ENCODE data around the gene DIO3.

Gene DIO3

DNA sequence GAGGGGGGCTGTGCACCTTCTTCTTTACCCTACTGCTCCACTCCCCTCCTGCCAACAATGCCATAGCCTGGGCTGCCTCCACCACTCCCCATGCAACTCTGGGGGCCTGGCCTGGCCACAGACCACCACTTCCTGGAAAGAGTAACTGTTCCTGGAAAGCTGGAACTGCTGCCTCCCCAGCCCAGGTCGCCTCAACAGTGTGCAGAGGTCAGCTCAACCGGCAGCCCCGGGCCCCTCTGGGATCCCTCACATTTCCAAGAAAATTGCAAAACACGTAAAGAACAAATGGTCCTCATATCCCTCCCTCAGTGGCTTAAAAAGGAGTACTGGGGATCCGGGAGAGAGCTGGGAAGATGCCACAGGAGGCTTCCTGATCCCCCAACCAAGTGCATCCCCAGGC lies 22.4 kb upstream of the DIO3 start:
- Histone ChIP-seq H2AK5ac (ENCODE audit: low read length) (no peak overlapping the region), H3K27ac (ENCODE audit: low read depth, low read length) (no peak overlapping the region), H3K4me3 (ENCODE audit: low read length) (no peak overlapping the region), H3K23ac (ENCODE audit: low read length) (no peak overlapping the region), H3K79me2 (ENCODE audit: control insufficient read depth, insufficient read depth, low read length) (no peaks in the 10 kb centered on the region), H3K9ac (ENCODE audit: low read length) (no peak overlapping the region), H2BK5ac (ENCODE audit: low read length) (no peak overlapping the region), H3K56ac (ENCODE audit: low read length) (no peak overlapping the region), H2BK15ac (replicated peaks; ENCODE audit: low read depth) (no peak overlapping the region), H3K27me3 (ENCODE audit: insufficient read depth, low read length, poor library complexity) (no peaks in the 10 kb centered on the region), H4K5ac (ENCODE audit: low read length) (no peak overlapping the region), H3K79me1 (ENCODE audit: low read length) (no peaks in the 10 kb centered on the region), H3K4me2 (ENCODE audit: low read length) (no peak overlapping the region), H4K8ac (ENCODE audit: low read depth, low read length) (no peak overlapping the region), H3K4me1 (ENCODE audit: control insufficient read depth, low read depth, low read length) (no peaks in the 10 kb centered on the region), H2BK120ac (ENCODE audit: low read depth, low read length) (no peak overlapping the region), H3K18ac (ENCODE audit: low read length) (no peak overlapping the region), H3K4ac (ENCODE audit: low read depth, low read length) (no peak overlapping the region), H3K36me3 (ENCODE audit: control insufficient read depth, insufficient read depth, low read length) (no peaks in the 10 kb centered on the region)
- DNase-seq, result no peak
- no CpG with 5 or more reads among the region's 5 CpGs for WGBS (ENCODE audit: extremely low coverage, insufficient coverage, low lambda C conversion rate)

DNA sequence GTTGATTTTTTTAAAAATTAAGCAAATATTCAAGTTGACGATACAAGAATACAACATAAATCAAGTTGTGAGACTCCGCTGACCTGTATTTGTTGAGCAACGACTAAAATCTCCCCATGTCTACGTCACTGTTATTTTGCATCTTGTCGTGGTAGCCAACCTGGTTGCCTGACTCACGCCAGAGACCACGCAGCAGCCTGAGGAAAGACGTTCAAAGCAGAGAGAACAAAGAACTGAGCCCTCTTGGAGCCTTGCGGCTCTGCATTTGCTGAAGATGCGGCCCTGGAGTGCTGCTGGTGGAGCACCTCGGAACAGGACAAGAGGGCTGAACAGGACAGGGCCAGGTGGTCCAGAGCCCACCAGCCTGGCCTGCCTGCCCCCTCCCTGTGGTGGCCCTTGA lies 21.4 kb upstream of the DIO3 start:
- Histone ChIP-seq H3K79me2 (ENCODE audit: control insufficient read depth, insufficient read depth, low read length) (no peaks in the 10 kb centered on the region), H3K23ac (ENCODE audit: low read length) (peak overlapping the region; percentile 15), H3K4me3 (ENCODE audit: low read length) (no peak overlapping the region), H3K4me1 (ENCODE audit: control insufficient read depth, low read depth, low read length) (no peaks in the 10 kb centered on the region), H2BK5ac (ENCODE audit: low read length) (no peak overlapping the region), H3K9ac (ENCODE audit: low read length) (no peak overlapping the region), H3K4me2 (ENCODE audit: low read length) (no peak overlapping the region), H3K56ac (ENCODE audit: low read length) (no peak overlapping the region), H3K4ac (ENCODE audit: low read depth, low read length) (no peak overlapping the region), H2BK15ac (replicated peaks; ENCODE audit: low read depth) (no peak overlapping the region), H3K18ac (ENCODE audit: low read length) (no peak overlapping the region), H4K5ac (ENCODE audit: low read length) (no peak overlapping the region), H4K8ac (ENCODE audit: low read depth, low read length) (no peak overlapping the region), H3K27me3 (ENCODE audit: insufficient read depth, low read length, poor library complexity) (no peaks in the 10 kb centered on the region), H2AK5ac (ENCODE audit: low read length) (no peak overlapping the region), H2BK120ac (ENCODE audit: low read depth, low read length) (no peak overlapping the region), H3K36me3 (ENCODE audit: control insufficient read depth, insufficient read depth, low read length) (no peaks in the 10 kb centered on the region), H3K27ac (ENCODE audit: low read depth, low read length) (no peak overlapping the region), H3K79me1 (ENCODE audit: low read length) (no peaks in the 10 kb centered on the region)
- no peak for DNase-seq
- WGBS (ENCODE audit: extremely low coverage, insufficient coverage, low lambda C conversion rate), result no CpG with 5 or more reads among the region's 11 CpGs

DNA sequence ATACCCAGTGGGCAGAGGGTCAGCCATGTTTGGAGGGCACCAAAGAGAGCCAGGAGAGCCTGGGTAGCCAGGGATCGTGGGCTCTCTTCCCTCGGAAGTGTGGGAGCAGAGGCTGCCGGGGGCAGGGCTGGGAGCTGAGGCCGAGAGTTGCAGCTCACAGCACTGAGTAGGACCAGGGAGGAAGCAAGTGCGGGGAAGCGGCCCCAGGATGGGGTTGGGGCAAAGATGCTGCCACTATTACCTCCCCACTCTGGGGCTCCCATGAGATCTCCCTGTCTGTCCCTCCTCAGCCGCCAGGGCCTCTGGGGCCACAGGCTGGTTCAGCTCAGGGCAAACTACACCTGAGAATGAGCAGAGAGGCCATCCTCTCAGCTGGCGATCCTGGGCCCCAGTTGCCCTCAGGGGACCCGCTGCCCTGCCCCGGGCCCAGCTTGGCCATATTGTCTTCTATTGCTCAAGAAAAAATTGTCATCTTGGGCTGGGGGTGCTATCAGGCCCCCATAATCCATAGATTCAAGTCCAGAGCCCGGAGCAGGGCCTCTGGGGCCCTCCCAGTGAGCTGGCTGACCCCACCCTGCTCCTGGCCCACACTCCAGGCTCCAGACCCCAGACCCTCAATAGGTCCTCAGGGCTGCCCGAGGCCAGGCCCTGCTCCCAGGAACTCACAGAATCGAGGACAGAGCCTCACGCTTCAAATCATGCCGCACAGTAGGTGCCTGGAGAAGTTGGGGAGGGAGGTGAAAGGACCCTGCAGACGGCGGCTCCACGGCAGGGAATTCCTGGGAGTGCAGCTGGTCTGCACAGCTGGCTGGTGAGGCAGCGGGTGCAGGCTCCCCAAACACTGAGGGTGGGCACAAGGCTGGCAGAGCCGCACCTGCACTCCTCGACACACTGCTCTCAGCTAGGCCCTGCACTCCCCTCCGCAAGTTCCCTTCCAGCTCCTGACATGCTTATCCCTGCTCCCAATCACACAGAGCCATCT lies 20.5 kb upstream of the DIO3 start:
- Histone ChIP-seq H3K27ac (ENCODE audit: low read depth, low read length) (no peak overlapping the region), H3K18ac (ENCODE audit: low read length) (no peak overlapping the region), H3K23ac (ENCODE audit: low read length) (no peak overlapping the region), H3K4me3 (ENCODE audit: low read length) (no peak overlapping the region), H3K79me1 (ENCODE audit: low read length) (no peaks in the 10 kb centered on the region), H3K4ac (ENCODE audit: low read depth, low read length) (no peak overlapping the region), H3K9ac (ENCODE audit: low read length) (no peak overlapping the region), H2BK5ac (ENCODE audit: low read length) (no peak overlapping the region), H3K56ac (ENCODE audit: low read length) (no peak overlapping the region), H3K79me2 (ENCODE audit: control insufficient read depth, insufficient read depth, low read length) (no peaks in the 10 kb centered on the region), H2AK5ac (ENCODE audit: low read length) (no peak overlapping the region), H4K5ac (ENCODE audit: low read length) (no peak overlapping the region), H3K4me1 (ENCODE audit: control insufficient read depth, low read depth, low read length) (no peaks in the 10 kb centered on the region), H4K8ac (ENCODE audit: low read depth, low read length) (no peak overlapping the region), H3K27me3 (ENCODE audit: insufficient read depth, low read length, poor library complexity) (no peaks in the 10 kb centered on the region), H3K4me2 (ENCODE audit: low read length) (no peak overlapping the region), H2BK15ac (replicated peaks; ENCODE audit: low read depth) (no peak overlapping the region), H2BK120ac (ENCODE audit: low read depth, low read length) (no peak overlapping the region), H3K36me3 (ENCODE audit: control insufficient read depth, insufficient read depth, low read length) (no peaks in the 10 kb centered on the region)
- no CpG with 5 or more reads among the region's 22 CpGs for WGBS (ENCODE audit: extremely low coverage, insufficient coverage, low lambda C conversion rate)
- no peak for DNase-seq

DNA sequence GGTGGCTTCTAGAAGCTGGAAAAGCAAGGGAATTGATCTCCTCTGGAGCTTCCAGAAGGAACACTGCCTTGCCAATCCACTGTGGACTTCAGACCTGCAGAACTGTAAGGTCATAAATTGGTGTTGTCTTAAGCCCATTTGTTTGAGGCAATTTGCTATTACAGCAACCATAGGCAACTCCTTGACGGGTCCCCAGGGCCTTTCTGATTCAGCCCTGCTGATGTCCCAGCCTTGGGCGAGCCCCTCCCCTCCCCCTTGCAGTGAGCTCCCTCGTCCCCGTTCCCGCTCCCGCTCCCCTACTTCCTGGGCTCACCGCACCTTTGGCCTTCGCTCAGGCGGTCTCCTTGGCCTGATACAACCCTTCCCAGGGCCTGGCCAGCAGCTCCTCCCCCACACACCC lies 18.9 kb upstream of the DIO3 start:
- H3K4ac ChIP-seq (ENCODE audit: low read depth, low read length), result no peak overlapping the region
- H3K9ac ChIP-seq (ENCODE audit: low read length), result no peak overlapping the region
- no peaks in the 10 kb centered on the region for H3K79me2 ChIP-seq (ENCODE audit: control insufficient read depth, insufficient read depth, low read length)
- H3K36me3 ChIP-seq (ENCODE audit: control insufficient read depth, insufficient read depth, low read length), result no peaks in the 10 kb centered on the region
- DNase-seq, result no peak
- H4K8ac ChIP-seq (ENCODE audit: low read depth, low read length), result no peak overlapping the region
- H3K27me3 ChIP-seq (ENCODE audit: insufficient read depth, low read length, poor library complexity), result no peaks in the 10 kb centered on the region
- no peak overlapping the region for H2BK15ac ChIP-seq (replicated peaks; ENCODE audit: low read depth)
- no peak overlapping the region for H3K27ac ChIP-seq (ENCODE audit: low read depth, low read length)
- H4K5ac ChIP-seq (ENCODE audit: low read length), result no peak overlapping the region
- no peak overlapping the region for H3K4me2 ChIP-seq (ENCODE audit: low read length)
- no peak overlapping the region for H2BK5ac ChIP-seq (ENCODE audit: low read length)
- no peak overlapping the region for H2AK5ac ChIP-seq (ENCODE audit: low read length)
- H3K4me3 ChIP-seq (ENCODE audit: low read length), result no peak overlapping the region
- no peak overlapping the region for H2BK120ac ChIP-seq (ENCODE audit: low read depth, low read length)
- H3K79me1 ChIP-seq (ENCODE audit: low read length), result no peaks in the 10 kb centered on the region
- H3K23ac ChIP-seq (ENCODE audit: low read length), result no peak overlapping the region
- no peak overlapping the region for H3K56ac ChIP-seq (ENCODE audit: low read length)
- H3K4me1 ChIP-seq (ENCODE audit: control insufficient read depth, low read depth, low read length), result no peaks in the 10 kb centered on the region
- H3K18ac ChIP-seq (ENCODE audit: low read length), result no peak overlapping the region
- no CpG with 5 or more reads among the region's 9 CpGs for WGBS (ENCODE audit: extremely low coverage, insufficient coverage, low lambda C conversion rate)

DNA sequence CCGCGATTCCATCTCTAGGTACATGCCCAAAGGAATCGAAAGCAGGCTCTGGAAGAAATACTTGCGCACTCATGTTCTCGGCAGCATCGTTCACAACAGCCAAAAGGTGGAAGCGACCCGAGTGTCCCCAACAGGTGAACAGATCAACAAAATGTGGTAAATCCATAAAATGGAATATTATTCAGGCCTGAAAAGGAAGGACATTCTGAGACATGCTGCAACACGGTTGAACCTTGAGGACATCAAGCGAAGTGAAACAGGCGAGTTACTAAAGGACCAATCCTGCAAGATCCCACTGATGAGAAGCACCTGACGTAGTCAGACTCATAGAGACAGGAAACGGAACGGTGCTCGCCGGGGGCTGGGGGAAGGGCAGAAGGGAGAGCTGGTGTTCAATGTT lies 17.5 kb upstream of the DIO3 start:
- H3K4me1 ChIP-seq (ENCODE audit: control insufficient read depth, low read depth, low read length), result no peaks in the 10 kb centered on the region
- H3K27me3 ChIP-seq (ENCODE audit: insufficient read depth, low read length, poor library complexity), result no peaks in the 10 kb centered on the region
- H3K9ac ChIP-seq (ENCODE audit: low read length), result no peak overlapping the region
- no peaks in the 10 kb centered on the region for H3K79me2 ChIP-seq (ENCODE audit: control insufficient read depth, insufficient read depth, low read length)
- no peak overlapping the region for H2BK15ac ChIP-seq (replicated peaks; ENCODE audit: low read depth)
- no peak overlapping the region for H3K4ac ChIP-seq (ENCODE audit: low read depth, low read length)
- H3K23ac ChIP-seq (ENCODE audit: low read length), result no peak overlapping the region
- no peak overlapping the region for H3K27ac ChIP-seq (ENCODE audit: low read depth, low read length)
- H2BK120ac ChIP-seq (ENCODE audit: low read depth, low read length), result no peak overlapping the region
- H3K36me3 ChIP-seq (ENCODE audit: control insufficient read depth, insufficient read depth, low read length), result no peaks in the 10 kb centered on the region
- H3K4me3 ChIP-seq (ENCODE audit: low read length), result no peak overlapping the region
- H3K79me1 ChIP-seq (ENCODE audit: low read length), result no peaks in the 10 kb centered on the region
- H3K4me2 ChIP-seq (ENCODE audit: low read length), result no peak overlapping the region
- DNase-seq, result no peak
- no peak overlapping the region for H4K5ac ChIP-seq (ENCODE audit: low read length)
- no peak overlapping the region for H2BK5ac ChIP-seq (ENCODE audit: low read length)
- H3K18ac ChIP-seq (ENCODE audit: low read length), result no peak overlapping the region
- no CpG with 5 or more reads among the region's 16 CpGs for WGBS (ENCODE audit: extremely low coverage, insufficient coverage, low lambda C conversion rate)
- H2AK5ac ChIP-seq (ENCODE audit: low read length), result no peak overlapping the region
- no peak overlapping the region for H4K8ac ChIP-seq (ENCODE audit: low read depth, low read length)
- no peak overlapping the region for H3K56ac ChIP-seq (ENCODE audit: low read length)

DNA sequence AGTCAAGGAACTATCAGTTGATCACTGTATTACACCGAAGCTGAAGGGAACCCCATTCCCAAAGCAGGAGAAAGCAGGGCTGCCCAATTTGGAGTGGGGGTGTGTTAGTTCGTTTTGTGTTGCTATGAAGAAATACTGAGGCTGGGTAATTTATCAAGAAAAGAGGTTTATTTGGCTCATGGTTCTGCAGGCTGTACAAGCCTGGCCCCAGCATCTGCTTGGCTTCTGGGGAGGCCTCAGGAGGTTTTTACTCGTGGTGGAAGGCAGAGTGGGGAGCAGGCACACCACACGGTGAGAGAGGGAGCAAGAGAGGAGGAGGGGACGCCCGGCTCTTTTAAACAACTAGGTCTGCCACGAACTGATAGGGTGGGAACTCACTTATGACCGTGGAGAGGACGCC lies 16.7 kb upstream of the DIO3 start:
- Histone ChIP-seq H3K4me1 (ENCODE audit: control insufficient read depth, low read depth, low read length) (no peaks in the 10 kb centered on the region), H3K56ac (ENCODE audit: low read length) (no peak overlapping the region), H2BK5ac (ENCODE audit: low read length) (no peak overlapping the region), H2AK5ac (ENCODE audit: low read length) (no peak overlapping the region), H2BK120ac (ENCODE audit: low read depth, low read length) (no peak overlapping the region), H3K4ac (ENCODE audit: low read depth, low read length) (no peak overlapping the region), H3K9ac (ENCODE audit: low read length) (no peak overlapping the region), H3K4me3 (ENCODE audit: low read length) (no peak overlapping the region), H3K27ac (ENCODE audit: low read depth, low read length) (no peak overlapping the region), H3K79me1 (ENCODE audit: low read length) (no peaks in the 10 kb centered on the region), H3K18ac (ENCODE audit: low read length) (no peak overlapping the region), H3K23ac (ENCODE audit: low read length) (no peak overlapping the region), H3K79me2 (ENCODE audit: control insufficient read depth, insufficient read depth, low read length) (no peaks in the 10 kb centered on the region), H3K27me3 (ENCODE audit: insufficient read depth, low read length, poor library complexity) (no peaks in the 10 kb centered on the region), H4K5ac (ENCODE audit: low read length) (no peak overlapping the region), H2BK15ac (replicated peaks; ENCODE audit: low read depth) (no peak overlapping the region), H3K4me2 (ENCODE audit: low read length) (no peak overlapping the region), H3K36me3 (ENCODE audit: control insufficient read depth, insufficient read depth, low read length) (no peaks in the 10 kb centered on the region), H4K8ac (ENCODE audit: low read depth, low read length) (no peak overlapping the region)
- no peak for DNase-seq
- no CpG with 5 or more reads among the region's 9 CpGs for WGBS (ENCODE audit: extremely low coverage, insufficient coverage, low lambda C conversion rate)

All from mesendoderm (in vitro differentiated cells).